ENCODE measurements around the gene NCOA7.

The NCOA7 gene

DNA sequence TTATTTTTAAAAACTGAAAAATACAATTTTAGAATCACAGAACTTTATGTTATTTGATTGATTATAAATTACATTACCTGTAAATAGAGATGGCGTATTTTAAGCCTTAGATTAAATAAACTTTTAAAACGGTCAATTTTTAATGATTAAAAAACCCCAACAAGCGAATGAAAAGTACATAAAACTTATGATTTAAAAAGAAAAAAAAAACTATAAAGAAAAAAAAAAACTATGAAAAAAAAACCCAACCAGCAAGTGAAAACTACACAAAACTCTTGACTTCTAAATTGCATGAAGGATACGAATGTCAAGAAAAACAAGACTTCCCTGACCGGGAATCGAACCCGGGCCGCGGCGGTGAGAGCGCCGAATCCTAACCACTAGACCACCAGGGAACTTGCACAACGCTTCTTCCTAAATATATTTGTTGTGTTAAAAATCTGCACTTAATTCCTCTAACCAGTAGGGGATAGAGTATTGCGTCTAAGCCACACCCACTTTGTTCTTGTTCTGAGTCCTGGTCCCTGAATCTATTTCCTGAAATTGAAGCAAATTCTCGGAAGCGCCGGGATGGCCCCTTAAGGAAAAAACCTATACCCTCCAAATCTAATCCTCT is 10.7 kb upstream of the NCOA7 start:
- peak overlapping the region; percentile 86 for H3K27ac ChIP-seq
- peaks cover 21 to 29% of the 10 kb centered on the region in 2 experiments for H3K4me1 ChIP-seq (ENCODE audit: control insufficient read depth in 1 of 2, insufficient read depth in 1 of 2, low read depth in 1 of 2, low read length in 1 of 2)
- no peaks in the 10 kb centered on the region for H3K9me3 ChIP-seq
- H3K27me3 ChIP-seq: peaks cover 7% of the 10 kb centered on the region
- no peaks in the 10 kb centered on the region for H3K36me3 ChIP-seq
- H3K4me3 ChIP-seq (ENCODE audit: low read depth in 1 of 2, low read length in 1 of 2): peak overlapping the region; percentile 58 to 68
- TF ChIP-seq, protein P1, sequence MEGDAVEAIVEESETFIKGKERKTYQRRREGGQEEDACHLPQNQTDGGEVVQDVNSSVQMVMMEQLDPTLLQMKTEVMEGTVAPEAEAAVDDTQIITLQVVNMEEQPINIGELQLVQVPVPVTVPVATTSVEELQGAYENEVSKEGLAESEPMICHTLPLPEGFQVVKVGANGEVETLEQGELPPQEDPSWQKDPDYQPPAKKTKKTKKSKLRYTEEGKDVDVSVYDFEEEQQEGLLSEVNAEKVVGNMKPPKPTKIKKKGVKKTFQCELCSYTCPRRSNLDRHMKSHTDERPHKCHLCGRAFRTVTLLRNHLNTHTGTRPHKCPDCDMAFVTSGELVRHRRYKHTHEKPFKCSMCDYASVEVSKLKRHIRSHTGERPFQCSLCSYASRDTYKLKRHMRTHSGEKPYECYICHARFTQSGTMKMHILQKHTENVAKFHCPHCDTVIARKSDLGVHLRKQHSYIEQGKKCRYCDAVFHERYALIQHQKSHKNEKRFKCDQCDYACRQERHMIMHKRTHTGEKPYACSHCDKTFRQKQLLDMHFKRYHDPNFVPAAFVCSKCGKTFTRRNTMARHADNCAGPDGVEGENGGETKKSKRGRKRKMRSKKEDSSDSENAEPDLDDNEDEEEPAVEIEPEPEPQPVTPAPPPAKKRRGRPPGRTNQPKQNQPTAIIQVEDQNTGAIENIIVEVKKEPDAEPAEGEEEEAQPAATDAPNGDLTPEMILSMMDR (IDR thresholded peaks at IDR 0.05): peak; percentile 62

DNA sequence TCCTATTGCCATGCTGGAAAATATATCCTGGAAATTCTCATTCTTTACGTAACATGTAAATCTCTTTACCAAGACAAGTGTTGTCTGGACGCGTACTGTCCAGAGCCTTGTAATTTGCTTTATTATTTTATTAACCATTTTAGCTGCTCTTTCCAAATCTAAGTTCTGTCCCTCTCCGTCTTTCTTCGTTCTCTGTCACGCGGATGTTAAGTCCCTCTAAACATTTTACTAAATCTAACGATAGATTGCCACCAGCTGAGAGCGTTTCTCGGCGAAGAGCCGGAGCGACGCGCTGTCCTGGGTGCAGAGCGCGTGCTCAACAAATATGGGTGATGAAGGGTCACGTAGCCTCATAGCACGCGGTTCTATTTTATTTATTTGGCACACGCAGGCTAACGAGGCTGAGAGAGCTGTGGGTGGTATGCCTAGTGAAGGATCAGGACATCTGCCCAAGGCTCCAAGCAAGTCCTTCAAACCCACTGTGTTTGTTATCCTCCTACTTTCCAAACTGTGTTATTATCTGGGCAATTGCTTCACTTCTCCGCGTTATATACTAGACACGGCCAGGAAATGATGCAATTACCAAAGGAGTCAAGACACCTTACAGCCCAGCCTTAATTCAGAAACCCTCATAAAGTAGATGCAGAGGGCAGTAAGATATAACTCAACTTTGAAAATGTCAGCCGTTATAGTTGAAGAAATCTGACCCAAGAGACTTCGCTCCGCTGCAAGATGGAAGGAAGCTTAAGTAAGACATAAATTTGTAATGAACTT is 10.0 kb upstream of the NCOA7 start:
- TF ChIP-seq, protein P1 (IDR thresholded peaks at IDR 0.05): no peak
- Histone ChIP-seq H3K27me3 (no peaks in the 10 kb centered on the region), H3K27ac (peak overlapping the region; percentile 86), H3K9me3 (no peaks in the 10 kb centered on the region), H3K36me3 (no peaks in the 10 kb centered on the region), H3K4me1 (ENCODE audit: control insufficient read depth in 1 of 2, insufficient read depth in 1 of 2, low read depth in 1 of 2, low read length in 1 of 2) (peaks cover 21 to 29% of the 10 kb centered on the region in 2 experiments), H3K4me3 (ENCODE audit: low read depth in 1 of 2, low read length in 1 of 2) (peak overlapping the region; percentile 58 to 68)

DNA sequence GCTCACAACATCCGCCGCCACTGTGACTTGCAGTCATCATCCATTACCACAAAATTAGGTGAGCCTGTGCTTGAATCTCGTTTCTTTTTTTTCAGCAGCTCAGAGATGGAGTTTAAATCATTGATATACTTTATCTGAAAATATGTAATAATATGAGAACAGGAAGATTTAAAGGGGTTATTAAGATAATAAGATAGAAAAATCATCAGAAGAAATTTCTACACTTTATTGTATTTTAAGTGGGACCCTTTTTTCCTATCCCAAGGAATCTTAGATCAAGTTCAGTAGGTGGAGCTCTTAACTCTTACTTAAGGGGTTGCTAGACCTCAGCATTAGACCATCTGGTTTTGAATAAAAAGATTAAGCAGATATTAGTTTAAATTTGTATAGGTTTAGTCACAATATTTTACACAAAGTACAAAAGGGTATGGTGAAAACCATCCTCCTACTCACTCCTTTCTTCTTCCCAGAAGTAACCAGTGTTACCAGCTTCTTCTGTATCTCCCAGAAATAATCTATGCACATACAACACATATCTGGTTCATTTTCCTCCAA is 9.4 kb upstream of the NCOA7 start:
- peak overlapping the region; percentile 58 to 68 for H3K4me3 ChIP-seq (ENCODE audit: low read depth in 1 of 2, low read length in 1 of 2)

DNA sequence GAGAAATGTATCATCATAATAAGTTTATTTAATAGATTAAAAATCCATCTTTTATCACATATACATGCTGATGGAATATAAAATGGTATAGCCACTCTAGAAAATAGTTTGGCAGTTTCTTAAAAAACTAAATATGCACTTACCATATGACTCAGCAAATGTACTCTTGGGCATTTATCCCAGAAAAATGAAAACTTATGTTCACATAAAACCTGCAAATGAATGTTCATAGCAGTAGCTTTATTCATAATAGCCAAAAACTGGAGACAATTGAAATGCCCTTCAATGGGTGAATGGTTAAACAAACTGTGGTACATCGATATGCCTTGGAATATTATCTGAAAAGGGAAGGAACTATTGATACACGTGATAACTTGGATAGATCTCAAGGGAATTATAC is 6.4 kb upstream of the NCOA7 start:
- H3K36me3 ChIP-seq: no peaks in the 10 kb centered on the region

More for the DNA sequence above, 9.4 kb upstream of the NCOA7 start:
- TF ChIP-seq, protein P1 (IDR thresholded peaks at IDR 0.05): no peak
- peak overlapping the region; percentile 86 for H3K27ac ChIP-seq
- H3K4me1 ChIP-seq (ENCODE audit: control insufficient read depth in 1 of 2, insufficient read depth in 1 of 2, low read depth in 1 of 2, low read length in 1 of 2): peaks cover 21 to 29% of the 10 kb centered on the region in 2 experiments
- no peaks in the 10 kb centered on the region for H3K36me3 ChIP-seq
- H3K27me3 ChIP-seq: no peaks in the 10 kb centered on the region
- H3K9me3 ChIP-seq: no peaks in the 10 kb centered on the region

DNA sequence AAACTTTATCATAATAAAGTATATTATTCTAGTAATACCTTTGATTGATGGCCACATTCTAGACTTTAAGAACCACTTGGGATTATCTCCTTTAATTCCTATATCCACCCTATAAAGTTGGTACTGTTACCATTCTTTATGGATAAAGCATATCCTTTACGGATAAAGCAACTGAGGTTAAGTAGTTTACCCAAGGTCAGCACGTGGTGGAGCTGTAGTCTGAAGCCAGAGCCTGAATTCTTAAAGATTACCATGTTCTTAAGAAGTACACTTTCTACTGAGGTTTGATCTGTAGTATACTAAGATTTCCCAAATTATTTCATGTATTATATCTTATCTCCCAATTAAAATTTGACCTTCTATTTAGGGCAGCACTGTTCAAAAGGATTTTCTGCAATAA is 3.0 kb upstream of the NCOA7 start:
- no peaks in the 10 kb centered on the region for H3K9me3 ChIP-seq
- TF ChIP-seq, protein P1 (IDR thresholded peaks at IDR 0.05): no peak
- H3K27ac ChIP-seq: no peak overlapping the region
- no peaks in the 10 kb centered on the region for H3K27me3 ChIP-seq
- no peaks in the 10 kb centered on the region for H3K36me3 ChIP-seq
- no peak overlapping the region for H3K4me3 ChIP-seq (ENCODE audit: low read depth in 1 of 2, low read length in 1 of 2)
- peaks cover 33 to 34% of the 10 kb centered on the region in 2 experiments for H3K4me1 ChIP-seq (ENCODE audit: control insufficient read depth in 1 of 2, insufficient read depth in 1 of 2, low read depth in 1 of 2, low read length in 1 of 2)

More for the DNA sequence above, 6.4 kb upstream of the NCOA7 start:
- peaks cover 27 to 34% of the 10 kb centered on the region in 2 experiments for H3K4me1 ChIP-seq (ENCODE audit: control insufficient read depth in 1 of 2, insufficient read depth in 1 of 2, low read depth in 1 of 2, low read length in 1 of 2)
- no peaks in the 10 kb centered on the region for H3K9me3 ChIP-seq
- H3K27me3 ChIP-seq: no peaks in the 10 kb centered on the region
- TF ChIP-seq, protein P1 (IDR thresholded peaks at IDR 0.05): no peak
- no peak overlapping the region for H3K27ac ChIP-seq
- H3K4me3 ChIP-seq (ENCODE audit: low read depth in 1 of 2, low read length in 1 of 2): no peak overlapping the region

Data from neutrophil (primary cell).